GM19455 (cell line): ENCODE measurements around the gene TMPRSS3.

Experiments used
- ATAC-seq: cut with Tn5 transposase; IDR thresholded peaks from one replicate; pipeline ENCODE4 v1.9.1; 2021; ENCODE audit not compliant: unreplicated experiment

The TMPRSS3 gene

GRCh38 chr21:42429021-42429420 is 33.2 kb upstream of the TMPRSS3 start:
- ATAC-seq, result no peak

DNA sequence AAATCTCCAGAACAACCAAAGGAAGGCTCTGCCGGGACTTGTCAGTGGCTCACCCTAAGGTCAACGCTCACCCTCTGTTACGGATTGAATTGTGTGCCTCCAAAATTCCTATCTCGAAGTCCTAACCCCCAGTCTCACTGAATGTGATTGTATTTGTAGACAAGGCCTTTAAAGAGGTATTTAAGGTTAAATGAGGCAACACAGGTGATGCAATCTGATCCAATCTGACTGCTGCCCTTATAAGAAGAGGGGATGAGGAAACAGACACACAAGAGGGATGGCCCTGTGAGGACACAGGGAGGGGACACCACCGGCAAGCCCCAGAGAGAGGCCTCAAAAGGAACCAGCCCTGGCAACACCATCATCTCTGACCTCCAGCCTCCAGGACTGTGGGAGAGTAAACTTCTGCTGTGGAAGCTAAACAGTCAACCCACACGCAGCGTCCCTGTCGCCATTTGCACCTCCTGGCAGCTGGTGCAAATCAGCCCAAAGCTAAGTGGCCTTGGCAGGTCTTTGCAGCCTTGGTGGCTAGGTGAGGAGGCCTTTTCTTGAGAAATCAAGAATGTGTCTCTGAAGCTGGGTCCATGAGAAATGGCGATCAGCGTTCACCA is 32.1 kb upstream of the TMPRSS3 start:
- ATAC-seq, result no peak

DNA sequence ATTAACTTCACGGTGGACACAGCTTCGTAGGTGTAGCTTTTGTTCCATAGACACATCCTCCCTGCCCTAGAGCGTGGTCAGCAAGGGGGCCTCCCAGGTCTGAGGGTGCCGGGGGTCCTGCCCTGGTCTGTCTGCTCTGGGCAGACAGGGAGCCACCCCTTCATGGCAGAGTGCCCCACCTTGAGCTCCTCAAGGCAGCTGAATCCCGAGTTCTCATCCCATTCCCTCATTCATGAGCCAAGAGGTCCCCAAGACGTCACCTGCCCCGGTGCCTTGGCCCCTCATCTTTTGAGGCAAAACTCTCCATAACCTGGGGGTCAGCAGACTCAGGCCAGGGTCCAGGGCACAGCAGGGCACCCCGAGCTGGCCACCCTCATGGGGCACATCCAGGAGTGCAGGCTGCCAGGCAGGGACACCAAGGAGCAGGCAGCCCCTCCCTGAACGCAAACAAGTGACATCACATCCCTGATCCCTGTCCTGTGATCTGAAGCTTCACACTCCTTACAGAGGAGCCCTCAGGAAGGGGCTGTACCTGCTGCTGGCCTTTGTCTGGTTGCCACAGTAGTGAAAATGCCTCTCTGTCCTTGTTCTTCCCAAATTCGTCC is 31.1 kb upstream of the TMPRSS3 start:
- no peak for ATAC-seq

DNA sequence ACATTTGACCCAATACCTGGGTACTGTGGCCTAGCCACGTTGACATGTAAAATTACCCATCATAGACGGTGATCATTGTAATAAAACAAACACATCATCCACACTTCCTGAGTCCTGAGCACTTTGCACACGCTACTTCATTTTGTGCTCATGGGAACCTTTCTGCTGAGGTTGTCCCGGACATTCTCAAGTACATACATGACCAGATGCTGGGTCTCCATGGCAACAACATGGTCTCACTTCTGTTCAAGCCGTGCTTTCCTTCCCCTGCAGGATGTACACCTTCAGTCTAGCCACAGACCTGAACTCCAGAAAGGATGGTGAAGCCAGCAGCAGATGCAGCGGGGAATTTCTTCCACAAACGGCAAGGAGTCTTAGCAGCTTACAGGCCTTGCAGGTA is 30.6 kb upstream of the TMPRSS3 start:
- ATAC-seq, result no peak

GRCh38 chr21:42425591-42425990 is 29.7 kb upstream of the TMPRSS3 start:
- no peak for ATAC-seq

DNA sequence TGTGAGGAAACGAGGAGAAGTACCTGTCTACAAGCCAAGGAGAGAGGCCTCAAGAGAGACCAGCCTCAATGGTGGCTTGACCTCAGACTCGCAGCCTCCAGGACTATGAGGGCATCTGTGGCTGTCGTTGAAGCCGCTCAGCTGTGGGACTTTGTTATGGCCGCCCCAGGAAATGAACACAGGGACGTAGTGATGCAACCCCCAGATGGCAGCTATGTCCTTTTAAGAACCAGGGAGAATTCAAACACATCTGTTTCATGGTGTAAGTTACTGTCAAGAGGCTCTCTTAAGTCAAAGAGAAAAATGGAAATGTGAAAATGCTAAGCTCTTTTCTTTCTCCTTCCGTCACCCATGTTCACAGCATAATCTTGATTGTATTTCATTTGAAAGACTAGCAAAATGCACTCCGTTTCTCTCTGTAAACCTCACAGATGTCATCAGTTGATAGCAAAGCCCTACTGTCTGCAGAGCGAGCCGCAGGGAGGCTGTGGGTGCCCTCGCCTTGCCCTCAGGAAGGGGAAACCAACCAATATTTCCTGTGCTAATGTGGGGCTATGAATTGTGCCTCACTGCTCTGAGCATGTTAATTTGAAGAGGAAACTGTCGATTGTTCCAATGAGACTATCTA is 29.2 kb upstream of the TMPRSS3 start:
- ATAC-seq, result no peak

GRCh38 chr21:42423685-42424084 is 27.8 kb upstream of the TMPRSS3 start:
- ATAC-seq, result no peak

DNA sequence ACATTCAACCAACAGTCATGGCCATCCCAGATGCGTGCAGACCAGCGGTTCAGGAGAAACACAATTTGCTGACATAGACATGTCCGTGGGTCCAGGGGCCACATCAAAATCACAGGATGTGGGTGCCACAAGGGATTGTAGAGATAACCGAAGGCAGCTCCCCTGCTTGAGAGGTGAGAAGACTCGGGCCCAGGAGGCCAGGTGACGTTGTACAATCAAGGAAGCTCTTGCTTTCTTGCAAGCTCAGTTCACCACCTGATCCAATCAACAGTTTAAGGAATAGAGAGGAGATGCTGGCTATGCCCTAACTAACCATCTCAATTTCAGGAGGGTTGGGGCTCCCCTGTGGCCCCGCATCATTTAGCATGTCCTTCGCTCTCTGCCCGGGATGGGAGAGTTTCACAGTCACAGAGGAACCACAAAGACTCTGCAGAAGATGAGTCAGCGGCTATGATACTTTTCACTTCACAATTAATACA is 27.4 kb upstream of the TMPRSS3 start:
- no peak for ATAC-seq

DNA sequence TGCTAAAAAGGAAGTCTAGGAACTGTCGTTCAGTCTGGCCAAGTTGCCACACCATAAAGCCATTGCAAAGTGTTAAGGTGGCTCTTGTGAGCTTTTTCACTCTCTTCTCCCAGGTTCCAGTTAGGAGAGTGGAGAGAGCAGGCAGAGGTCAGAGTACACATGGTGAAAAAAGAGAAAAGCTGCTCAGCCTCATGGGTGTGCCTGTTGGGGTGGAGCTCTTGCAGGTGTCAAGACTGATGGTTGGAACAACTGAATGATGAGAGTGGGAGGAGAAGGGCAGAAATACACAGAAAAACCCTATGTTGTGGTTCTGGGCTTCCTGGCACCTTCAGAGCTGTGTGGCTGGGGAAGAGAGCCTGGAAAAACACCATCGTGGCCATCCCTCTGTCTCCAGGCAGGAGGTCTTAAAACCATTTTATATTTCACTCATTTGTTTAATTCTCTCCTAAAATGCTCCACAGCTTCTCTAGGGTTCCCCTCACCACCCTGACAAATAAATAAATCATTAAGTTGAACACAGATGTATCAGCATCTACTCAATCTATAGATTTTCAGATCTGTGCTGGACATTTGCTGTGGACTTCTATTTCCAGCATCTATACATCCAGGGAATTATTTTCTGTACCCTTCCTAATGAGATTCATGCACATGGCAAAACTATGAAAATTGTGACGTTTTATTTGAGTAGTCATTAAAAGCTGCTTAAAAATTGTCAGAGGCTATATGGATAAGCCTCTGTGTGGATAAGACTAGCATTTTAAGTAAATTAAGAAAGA is 25.4 kb upstream of the TMPRSS3 start:
- no peak for ATAC-seq

DNA sequence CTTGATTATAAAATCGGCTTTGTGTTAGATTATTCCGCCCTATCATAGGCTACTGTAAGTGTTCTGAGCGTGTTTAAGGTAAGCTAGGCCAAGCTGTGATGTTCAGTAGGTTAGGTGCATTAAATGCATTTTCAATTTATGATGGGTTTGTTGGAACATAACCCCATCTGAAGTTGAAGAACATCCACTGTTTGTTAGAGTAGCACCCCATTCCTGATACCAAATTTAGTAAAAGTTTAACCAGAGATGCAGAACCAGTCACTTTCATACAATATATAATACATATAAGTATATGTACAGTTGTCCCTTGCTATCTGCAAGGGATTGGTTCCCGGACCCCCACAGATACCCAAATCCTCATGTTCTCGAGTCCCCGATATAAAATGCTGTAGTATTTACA is 24.0 kb upstream of the TMPRSS3 start:
- ATAC-seq, result no peak

GRCh38 chr21:42418886-42419285 is 23.0 kb upstream of the TMPRSS3 start:
- ATAC-seq, result no peak

- no peak for ATAC-seq
Measured at GRCh38 chr21:42417533-42417932, 21.7 kb upstream of the TMPRSS3 start.

- ATAC-seq, result peak; percentile 72
Measured at GRCh38 chr21:42414928-42415769, 19.3 kb upstream of the TMPRSS3 start.

- ATAC-seq, result no peak
Measured at GRCh38 chr21:42414553-42414927, 18.7 kb upstream of the TMPRSS3 start.

GRCh38 chr21:42414066-42414465 is 18.2 kb upstream of the TMPRSS3 start:
- ATAC-seq, result no peak

- ATAC-seq, result no peak
Measured at GRCh38 chr21:42413500-42413899, 17.6 kb upstream of the TMPRSS3 start.

- no peak for ATAC-seq
Measured at GRCh38 chr21:42413093-42413492, 17.2 kb upstream of the TMPRSS3 start.

DNA sequence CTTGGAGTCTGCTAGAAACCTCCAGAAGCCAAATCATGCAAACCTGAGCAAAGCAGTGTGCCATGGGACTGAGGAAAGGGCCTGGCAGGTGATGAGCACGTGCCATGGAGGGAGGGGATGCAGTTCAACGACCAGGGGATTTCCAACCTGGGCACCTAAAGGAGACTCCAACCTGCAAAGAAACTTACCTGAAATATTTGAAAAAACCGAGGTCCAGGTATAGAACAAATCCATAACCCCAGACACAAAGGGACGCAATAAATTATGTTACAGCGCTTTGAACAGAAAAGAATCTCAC is 16.7 kb upstream of the TMPRSS3 start:
- no peak for ATAC-seq

GRCh38 chr21:42411891-42412635 is 16.2 kb upstream of the TMPRSS3 start:
- no peak for ATAC-seq

DNA sequence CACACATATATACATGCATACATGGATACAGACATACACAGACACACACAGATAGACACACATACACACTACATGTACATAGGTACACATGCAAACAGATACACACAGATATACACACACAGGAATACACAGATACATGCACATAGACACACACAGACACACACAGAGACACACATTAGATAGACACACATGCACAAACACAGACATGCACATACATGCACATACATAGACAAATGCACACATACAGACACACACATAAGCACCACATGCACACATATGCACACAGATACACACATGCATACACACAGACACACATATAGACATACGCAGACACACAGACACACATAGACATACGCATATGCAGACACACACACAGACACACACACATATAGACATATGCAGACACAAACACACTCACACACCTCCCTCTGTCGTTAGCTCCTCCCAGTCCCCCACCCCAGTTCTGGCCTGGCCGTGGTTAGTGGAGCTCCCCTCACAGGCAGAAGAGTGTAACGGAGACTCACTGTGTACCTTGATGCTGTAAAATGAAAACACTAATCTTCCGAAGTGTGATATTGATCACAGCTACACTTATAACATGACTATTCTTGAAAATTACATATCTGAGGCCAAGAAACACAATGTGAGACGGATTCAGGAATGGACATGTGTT is 15.5 kb upstream of the TMPRSS3 start:
- ATAC-seq, result no peak
